IMR-90 (cell line): Measurements from ENCODE around the gene ARFIP1. TPM values are rescaled to one million over a fixed set of nuclear protein-coding genes. Genes with fewer than 3 reads are reported as not detected.

Experiments used
- ATAC-seq: fragments of 200-7000 bp; cut with Tn5 transposase; 2 replicates; pipeline ENCODE4 v1.9.1; 2020; ENCODE audit warnings: low read depth, mild to moderate bottlenecking, moderate library complexity
- BruUV-seq: library from RNA; stranded (reverse); fragments of 400-500 nt; replicated peaks from 2 replicates; lab custom pipeline; 2021; lab: Mats Ljungman, UMichigan
- CTCF ChIA-PET: fragments of 300-600 bp; formaldehyde crosslinking; extraction: SDS; loops from one replicate; lab custom pipeline; 2021; ENCODE audit warnings: antibody characterized with exemption; lab: Yijun Ruan, JAX
- POLR2A ChIA-PET: fragments of 300-600 bp; sonication (Branson Sonifier 250); formaldehyde crosslinking; loops from one replicate; lab custom pipeline; 2022; ENCODE audit warnings: antibody characterized with exemption; ENCODE audit not compliant: unreplicated experiment; lab: Charles Lee
- DNase-seq: peaks from one replicate; pipeline ENCODE4 v3.0.0; 2013
- H2AFZ ChIP-seq: replicated peaks from 2 replicates; pipeline ENCODE3; 2013; ENCODE audit warnings: low read length, mild to moderate bottlenecking; ENCODE audit not compliant: poor library complexity
- H2AK5ac ChIP-seq: 2 replicates; pipeline ENCODE4 v1.6.1; 2013; ENCODE audit warnings: low read depth, low read length, inconsistent platforms
- H2AK9ac ChIP-seq: replicated peaks from 2 replicates; pipeline ENCODE3; 2013; ENCODE audit warnings: mild to moderate bottlenecking, low read depth, low read length, moderate library complexity; ENCODE audit not compliant: poor library complexity
- H2BK120ac ChIP-seq: 2 replicates; pipeline ENCODE4 v1.6.1; 2013; ENCODE audit warnings: low read depth, low read length, inconsistent platforms
- H2BK15ac ChIP-seq: 3 replicates; pipeline ENCODE4 v1.6.1; 2013; ENCODE audit warnings: low read depth, low read length, inconsistent platforms
- H2BK20ac ChIP-seq: 2 replicates; pipeline ENCODE4 v1.6.1; 2013; ENCODE audit warnings: low read depth, mild to moderate bottlenecking, inconsistent platforms, low read length, moderate library complexity
- H2BK5ac ChIP-seq: 2 replicates; pipeline ENCODE4 v1.6.1; 2013; ENCODE audit warnings: mild to moderate bottlenecking, low read depth, low read length, inconsistent platforms; ENCODE audit not compliant: poor library complexity, severe bottlenecking
- H3K14ac ChIP-seq: replicated peaks from 2 replicates; pipeline ENCODE4 v1.6.1; 2013; ENCODE audit warnings: low read depth, low read length, inconsistent platforms
- H3K18ac ChIP-seq: 2 replicates; pipeline ENCODE4 v1.6.1; 2013; ENCODE audit warnings: low read depth, low read length, control low read depth
- H3K23ac ChIP-seq: 2 replicates; pipeline ENCODE4 v1.6.1; 2013; ENCODE audit warnings: low read depth, low read length, inconsistent platforms
- H3K27ac ChIP-seq: 2 replicates; pipeline ENCODE4 v1.5.1; 2013; ENCODE audit warnings: mild to moderate bottlenecking, control low read depth, low read length; ENCODE audit not compliant: insufficient read depth
- H3K27me3 ChIP-seq: 2 replicates; pipeline ENCODE4 v1.6.1; 2013; ENCODE audit warnings: low read length; ENCODE audit not compliant: control insufficient read depth, insufficient read depth
- H3K36me3 ChIP-seq: 2 replicates; pipeline ENCODE4 v1.6.1; 2013; ENCODE audit warnings: low read length, mixed read lengths; ENCODE audit not compliant: control insufficient read depth, insufficient read depth
- H3K4ac ChIP-seq: 2 replicates; pipeline ENCODE4 v1.6.1; 2013; ENCODE audit warnings: low read depth, low read length, inconsistent platforms
- H3K4me1 ChIP-seq: 2 replicates; pipeline ENCODE4 v1.6.1; 2013; ENCODE audit warnings: low read length, mixed read lengths; ENCODE audit not compliant: control insufficient read depth, insufficient read depth
- H3K4me2 ChIP-seq: 2 replicates; pipeline ENCODE4 v1.6.1; 2013; ENCODE audit warnings: low read depth, mild to moderate bottlenecking, control low read depth, low read length, moderate library complexity
- H3K4me3 ChIP-seq: 2 replicates; pipeline ENCODE4 v1.5.1; 2013; ENCODE audit warnings: low read depth, mild to moderate bottlenecking, control low read depth, low read length, moderate library complexity; ENCODE audit not compliant: insufficient read depth
- H3K56ac ChIP-seq: 2 replicates; pipeline ENCODE4 v1.6.1; 2013; ENCODE audit warnings: low read length, inconsistent platforms; ENCODE audit not compliant: insufficient read depth; ENCODE audit errors: extremely low read depth
- H3K79me1 ChIP-seq, 2 experiments: 2 replicates each; pipeline ENCODE4 v1.6.1; 2013; ENCODE audit warnings: low read length in 2 of 2, inconsistent platforms in 1 of 2, low read depth in 1 of 2
- H3K9ac ChIP-seq: 2 replicates; pipeline ENCODE4 v1.6.1; 2013; ENCODE audit warnings: low read depth, low read length, control low read depth
- H3K9me1 ChIP-seq: 2 replicates; pipeline ENCODE4 v1.6.1; 2013; ENCODE audit warnings: low read length, inconsistent platforms; ENCODE audit not compliant: insufficient read depth
- H3K9me3 ChIP-seq: 2 replicates; pipeline ENCODE4 v1.6.1; 2013; ENCODE audit warnings: low read length; ENCODE audit not compliant: control insufficient read depth, insufficient read depth
- H4K20me1 ChIP-seq: 2 replicates; pipeline ENCODE4 v1.6.1; 2013; ENCODE audit warnings: low read length, inconsistent platforms; ENCODE audit not compliant: insufficient read depth
- H4K5ac ChIP-seq: 2 replicates; pipeline ENCODE4 v1.6.1; 2013; ENCODE audit warnings: mild to moderate bottlenecking, low read depth, low read length, control low read depth
- H4K8ac ChIP-seq, 2 experiments: 2 replicates each; pipeline ENCODE4 v1.6.1; 2013; ENCODE audit warnings: low read depth in 2 of 2, low read length in 2 of 2, control low read depth in 1 of 2, inconsistent platforms in 1 of 2
- H4K91ac ChIP-seq: 2 replicates; pipeline ENCODE4 v1.6.1; 2013; ENCODE audit warnings: low read depth, low read length, inconsistent platforms; ENCODE audit not compliant: insufficient read depth
- CEBPB ChIP-seq: IDR thresholded peaks from 2 replicates; pipeline ENCODE4 v1.6.1; 2012; ENCODE audit warnings: low read depth, low read length, improper control_type of control experiment
- ELK1 ChIP-seq: fragments of 150-350 bp; IDR thresholded peaks from 2 replicates; pipeline ENCODE4 v1.6.1; 2016; ENCODE audit warnings: low read depth, mild to moderate bottlenecking, low read length, moderate library complexity, borderline replicate concordance
- POLR2A ChIP-seq: IDR thresholded peaks from 2 replicates; pipeline ENCODE4 v1.6.1; 2012; ENCODE audit warnings: mild to moderate bottlenecking, low read depth, low read length
- SMC3 ChIP-seq: fragments of 150-350 bp; IDR thresholded peaks from 2 replicates; pipeline ENCODE4 v1.6.1; 2016; ENCODE audit warnings: low read depth, mild to moderate bottlenecking, antibody characterized with exemption, low read length, moderate library complexity
- WGBS, 2 experiments: methylation state at CpG; one replicate each; pipeline versions ENCODE4 v1.1.5 to v1.1.7; 2013; ENCODE audit warnings: missing lambda C conversion rate in 2 of 2; ENCODE audit not compliant: insufficient read length in 1 of 2; ENCODE audit errors: extremely low coverage in 2 of 2; 5-methylcytosine and 5-hydroxymethylcytosine counted together
- dilution Hi-C: fragments of 300-500 bp; cut with HindIII; formaldehyde crosslinking; loops from one replicate; pipeline ENCODE4 v1.14.3; 2018; ENCODE audit warnings: low sequenced_read_pairs; ENCODE audit not compliant: unreplicated experiment
- in situ Hi-C: fragments of 300-500 bp; cut with MboI; formaldehyde crosslinking; loops from 3 replicates; pipeline ENCODE4 v1.14.3; 2019; ENCODE audit warnings: low sequenced_read_pairs, inconsistent platforms, mixed read lengths
- intact Hi-C: fragments of 100-400 bp; cut with micrococcal nuclease; formaldehyde crosslinking; loops from 2 replicates; pipeline ENCODE4 v1.10.0; 2022
- polyA plus RNA-seq, 3 experiments: library from polyadenylated mRNA; depleted of rRNA; stranded (reverse); fragments of >200 nt; gene quantifications; 2 replicates each; pipeline ENCODE4 v1.2.3, GENCODE V29; 2012; ENCODE audit warnings: low replicate concordance in 1 of 3
- total RNA-seq: library from RNA; depleted of rRNA; stranded (reverse); fragments of >200 nt; gene quantifications from 2 replicates; pipeline ENCODE4 v1.2.3, GENCODE V29; 2012

The ARFIP1 gene
- total and polyA plus RNA-seq, 2 of the 4 experiments (the other 2 are of a cell fraction): 12.7 to 30.5 TPM

- no peak overlapping the region for H3K4me3 ChIP-seq
- no peak overlapping the region for H3K9ac ChIP-seq
- TF ChIP-seq CEBPB (no peak), SMC3 (no peak), ELK1 (no peak), POLR2A (no peak)
- no peak overlapping the region for H2AK9ac ChIP-seq
- no peaks in the 10 kb centered on the region for H4K20me1 ChIP-seq
- no peaks in the 10 kb centered on the region for H3K9me3 ChIP-seq
- WGBS, 2 experiments: 89% methylated on average over 1 of the region's 3 CpGs; no CpG with 5 or more reads in 1 of the 2 experiments
- BruUV-seq: no TSS peak
- H3K14ac ChIP-seq: no peak overlapping the region
- POLR2A ChIA-PET: no interaction called here
- in situ Hi-C loops (no loop called here), dilution Hi-C loops (no loop called here), intact Hi-C loops (no loop called here)
- H2BK20ac ChIP-seq: no peak overlapping the region
- H3K27me3 ChIP-seq: peaks cover 10% of the 10 kb centered on the region
- no peaks in the 10 kb centered on the region for H3K36me3 ChIP-seq
- no peak overlapping the region for H2AK5ac ChIP-seq
- H4K8ac ChIP-seq: no peak overlapping the region
- H3K56ac ChIP-seq: no peak overlapping the region
- CTCF ChIA-PET: no interaction called here
- H3K18ac ChIP-seq: no peak overlapping the region
- H3K23ac ChIP-seq: no peak overlapping the region
- no peaks in the 10 kb centered on the region for H3K9me1 ChIP-seq
- H2BK120ac ChIP-seq: no peak overlapping the region
- H3K4ac ChIP-seq: no peak overlapping the region
- DNase-seq (no peak), ATAC-seq (no peak)
- H3K27ac ChIP-seq: no peak overlapping the region
- no peak overlapping the region for H3K4me2 ChIP-seq
- H2BK15ac ChIP-seq: no peak overlapping the region
- H2AFZ ChIP-seq: no peak overlapping the region
- no peak overlapping the region for H4K91ac ChIP-seq
- no peak overlapping the region for H4K5ac ChIP-seq
- H2BK5ac ChIP-seq: no peak overlapping the region
- no peaks in the 10 kb centered on the region for H3K4me1 ChIP-seq
- H3K79me1 ChIP-seq: no peaks in the 10 kb centered on the region
Observed at GRCh38 chr4:152771741-152772533, 7.8 kb upstream of the ARFIP1 start.
